MM.1S (cell line): ENCODE results near the gene CNTNAP2.

Experiments
- CTCF ChIP-seq: fragments of 300-600 bp; sonication (generic); IDR thresholded peaks from 2 replicates; pipeline ENCODE4 v1.5.1; 2016; ENCODE audit warnings: antibody characterized with exemption, low read length, mixed read lengths
- EZH2phosphoT487 ChIP-seq: fragments of 300-600 bp; sonication (generic); IDR thresholded peaks from 2 replicates; pipeline ENCODE4 v1.6.1; 2018; ENCODE audit warnings: antibody characterized with exemption, low read length

DNA sequence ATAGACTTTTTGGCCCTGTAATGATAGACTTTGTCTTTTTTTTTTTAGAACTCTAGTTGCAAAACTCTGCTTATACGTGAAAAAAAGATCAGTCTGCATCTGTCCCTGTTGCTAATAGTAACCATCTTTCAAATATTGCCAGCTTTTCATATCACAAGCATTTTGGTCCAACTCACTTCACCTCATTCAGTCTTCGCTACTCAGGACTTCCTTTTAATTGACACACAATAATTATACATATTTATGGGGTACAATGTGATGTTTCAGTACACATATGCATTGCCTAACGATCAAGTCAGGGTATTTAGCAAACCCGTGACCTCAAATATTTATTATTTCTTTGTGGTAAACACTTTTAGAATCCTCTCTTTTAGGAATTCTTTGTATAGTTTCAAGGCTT is 1606.9 kb downstream of the CNTNAP2 start:
- TF ChIP-seq CTCF (no peak), EZH2phosphoT487 (no peak)
